Right cardiac atrium (tissue), 5 donors: ENCODE data around the gene DGCR2. TPM values are rescaled to one million over a fixed set of nuclear protein-coding genes. Genes with fewer than 3 reads are reported as not detected.
"Not testable (repeated sequence)": the region's sequence is repeated elsewhere in the genome, so short reads cannot be mapped to it uniquely, and the experiment has no call there.

ENCODE experiments used
- ATAC-seq, 2 donors: fragments of 200-7000 bp; cut with Tn5 transposase; one replicate each; pipeline versions ENCODE4 v1.8.0 to v1.9.1; 2020; ENCODE audit warnings: moderate library complexity in 2 of 2, mild to moderate bottlenecking in 1 of 2
- DNase-seq, 3 donors: peaks; one replicate each; pipeline ENCODE4 v3.0.0-alpha.2; 2020
- H3K27ac ChIP-seq: one replicate; pipeline ENCODE4 v1.5.1; 2013; ENCODE audit warnings: mild to moderate bottlenecking, low read length, control low read depth, moderate library complexity
- H3K27me3 ChIP-seq: one replicate; pipeline ENCODE4 v1.6.1; 2013; ENCODE audit not compliant: control insufficient read depth, insufficient read depth
- H3K4me1 ChIP-seq: one replicate; pipeline ENCODE4 v1.6.1; 2013; ENCODE audit warnings: low read length; ENCODE audit not compliant: control insufficient read depth, insufficient read depth
- H3K4me3 ChIP-seq: one replicate; pipeline ENCODE4 v1.5.1; 2013; ENCODE audit warnings: low read length, control low read depth
- H3K9me3 ChIP-seq: one replicate; pipeline ENCODE4 v1.6.1; 2013; ENCODE audit warnings: low read length; ENCODE audit not compliant: control insufficient read depth
- WGBS: extraction: QIAGEN DNeasy Blood & Tissue Kit; methylation state at CpG from one replicate; pipeline ENCODE4 v1.1.7; 2013; 5-methylcytosine and 5-hydroxymethylcytosine counted together
- intact Hi-C, 4 donors: fragments of 100-400 bp; cut with DNase I; formaldehyde crosslinking; loops; one replicate each; pipeline versions ENCODE4 v1.11.0 to v1.14.0; 2022 to 2023
- polyA plus RNA-seq: library from polyadenylated mRNA; stranded (reverse); fragments of 200-250 nt; gene quantifications from one replicate; pipeline ENCODE4 v1.2.3, GENCODE V29; 2013
- total RNA-seq, 4 donors: library from RNA; stranded (reverse); fragmentation: NEBNext Ultra II Directional; extraction: Animal tissue kit (Norgen Biotek cat#: 25700); gene quantifications; one replicate each; pipeline ENCODE4 v1.2.1, GENCODE V29; 2021
- donor health status: healthy with polysubstance abuse.
- donor health status: DM: no; HTN: yes; CAD: no.
- donor health status: DM: no; HTN: no; CAD: no.
- donor health status: DM: no; HTN: yes; CAD: no; lungs with severe emphysema.
- donor health status: DM: yes; HTN: yes; CAD: no.

The DGCR2 gene
- total and polyA plus RNA-seq, 5 donors, result 28.9 to 38.8 (median 34.9) TPM

- no peaks in the 10 kb centered on the region for H3K27me3 ChIP-seq
- no peak for ATAC-seq
- intact Hi-C loops, result no loop called here
- 84% methylated on average over 17 of the region's 17 CpGs for WGBS
- H3K4me1 ChIP-seq, result no peaks in the 10 kb centered on the region
- H3K9me3 ChIP-seq, result no peaks in the 10 kb centered on the region
- no peak overlapping the region for H3K4me3 ChIP-seq
- DNase-seq, result no peak
- H3K27ac ChIP-seq, result no peak overlapping the region
Measured at GRCh38 chr22:19037282-19038163, 84.7 kb downstream of the DGCR2 start.

- H3K4me3 ChIP-seq, result no peak overlapping the region
- no peak overlapping the region for H3K27ac ChIP-seq
- no peaks in the 10 kb centered on the region for H3K9me3 ChIP-seq
- WGBS, result 86% methylated on average over 17 of the region's 17 CpGs
- intact Hi-C loops, result no loop called here
- ATAC-seq, result no peak
- no peaks in the 10 kb centered on the region for H3K27me3 ChIP-seq
- no peaks in the 10 kb centered on the region for H3K4me1 ChIP-seq
- DNase-seq, result peak in 1 of 3 donors; percentile 37
Measured at GRCh38 chr22:19036523-19037273, 85.5 kb downstream of the DGCR2 start.

- WGBS, result 79% methylated on average over 4 of the region's 4 CpGs
- intact Hi-C loops, result no loop called here
Measured at GRCh38 chr22:19036229-19036522, 86.0 kb downstream of the DGCR2 start.

GRCh38 chr22:19035474-19036228 lies 86.6 kb downstream of the DGCR2 start:
- peak in 1 of 3 donors; percentile 43 for DNase-seq
- Histone ChIP-seq H3K9me3 (no peaks in the 10 kb centered on the region), H3K27ac (no peak overlapping the region), H3K4me3 (no peak overlapping the region), H3K27me3 (no peaks in the 10 kb centered on the region), H3K4me1 (no peaks in the 10 kb centered on the region)
- intact Hi-C loops, result no loop called here
- WGBS, result 35% methylated on average over 14 of the region's 14 CpGs
- peak; percentile 7 to 15 for ATAC-seq

More at GRCh38 chr22:19036229-19036522, 86.0 kb downstream of the DGCR2 start:
- H3K27me3 ChIP-seq, result no peaks in the 10 kb centered on the region
- H3K27ac ChIP-seq, result no peak overlapping the region
- DNase-seq (no peak), ATAC-seq (no peak)
- no peaks in the 10 kb centered on the region for H3K4me1 ChIP-seq
- no peaks in the 10 kb centered on the region for H3K9me3 ChIP-seq
- no peak overlapping the region for H3K4me3 ChIP-seq

- H3K27ac ChIP-seq, DNase-seq, intact Hi-C loops, H3K4me3 ChIP-seq, H3K4me1 ChIP-seq, H3K9me3 ChIP-seq, H3K27me3 ChIP-seq, ATAC-seq: not testable (repeated sequence)
- WGBS, result 33% methylated on average over 6 of the region's 6 CpGs
Measured at GRCh38 chr22:19035126-19035473, 87.1 kb downstream of the DGCR2 start.

- H3K27ac ChIP-seq, H3K4me3 ChIP-seq, H3K4me1 ChIP-seq, ATAC-seq, H3K9me3 ChIP-seq, H3K27me3 ChIP-seq, intact Hi-C loops: not testable (repeated sequence)
- 68% methylated on average over 11 of the region's 12 CpGs for WGBS
- DNase-seq, result peak in 1 of 3 donors; percentile 43
Measured at GRCh38 chr22:19034724-19035120, 87.5 kb downstream of the DGCR2 start.

GRCh38 chr22:19034031-19034723 lies 88.0 kb downstream of the DGCR2 start:
- H3K4me3 ChIP-seq, intact Hi-C loops, H3K27me3 ChIP-seq, H3K9me3 ChIP-seq, H3K4me1 ChIP-seq, DNase-seq, H3K27ac ChIP-seq, ATAC-seq: not testable (repeated sequence)
- 82% methylated on average over 5 of the region's 6 CpGs for WGBS

- H3K27me3 ChIP-seq, ATAC-seq, H3K9me3 ChIP-seq, intact Hi-C loops, DNase-seq, H3K4me1 ChIP-seq, H3K4me3 ChIP-seq, H3K27ac ChIP-seq: not testable (repeated sequence)
- 67% methylated on average over 5 of the region's 5 CpGs for WGBS
Measured at GRCh38 chr22:19033568-19033905, 88.7 kb downstream of the DGCR2 start.

DNA sequence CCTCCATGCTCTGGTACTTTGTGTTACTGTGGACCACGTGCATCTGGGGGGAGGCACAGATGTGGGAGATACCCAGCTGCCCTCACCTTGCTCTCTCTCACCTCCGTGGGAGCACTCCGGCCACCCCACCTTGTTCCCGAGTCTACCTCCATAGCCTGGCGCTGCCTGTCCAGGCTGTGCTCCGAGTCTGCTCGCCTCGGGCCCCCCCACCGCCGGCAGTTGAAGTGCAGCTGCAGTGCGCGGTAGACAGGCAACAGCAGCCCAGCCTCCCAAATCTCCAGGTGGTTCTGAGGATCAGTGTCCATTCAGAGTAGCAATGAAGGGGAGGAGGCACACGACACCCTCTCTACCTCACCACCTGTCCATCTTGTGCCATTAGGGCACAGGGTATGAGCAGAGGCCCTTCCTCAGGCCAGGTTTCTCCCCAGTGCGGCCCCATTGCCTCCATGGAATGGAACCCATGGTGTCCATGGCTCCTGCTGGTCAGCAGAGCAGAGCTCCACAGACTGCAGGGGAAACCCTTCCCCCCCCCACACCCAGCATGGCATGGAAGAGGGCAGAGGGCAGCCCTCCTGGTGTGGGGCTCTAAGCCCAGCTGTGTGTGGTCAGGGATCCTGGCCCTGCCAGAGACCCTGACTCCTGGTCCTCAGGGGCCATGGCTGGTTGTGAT lies 89.2 kb downstream of the DGCR2 start:
- 75% methylated on average over 14 of the region's 14 CpGs for WGBS
- H3K9me3 ChIP-seq, intact Hi-C loops, ATAC-seq, H3K27ac ChIP-seq, DNase-seq, H3K4me3 ChIP-seq, H3K4me1 ChIP-seq, H3K27me3 ChIP-seq: not testable (repeated sequence)

DNA sequence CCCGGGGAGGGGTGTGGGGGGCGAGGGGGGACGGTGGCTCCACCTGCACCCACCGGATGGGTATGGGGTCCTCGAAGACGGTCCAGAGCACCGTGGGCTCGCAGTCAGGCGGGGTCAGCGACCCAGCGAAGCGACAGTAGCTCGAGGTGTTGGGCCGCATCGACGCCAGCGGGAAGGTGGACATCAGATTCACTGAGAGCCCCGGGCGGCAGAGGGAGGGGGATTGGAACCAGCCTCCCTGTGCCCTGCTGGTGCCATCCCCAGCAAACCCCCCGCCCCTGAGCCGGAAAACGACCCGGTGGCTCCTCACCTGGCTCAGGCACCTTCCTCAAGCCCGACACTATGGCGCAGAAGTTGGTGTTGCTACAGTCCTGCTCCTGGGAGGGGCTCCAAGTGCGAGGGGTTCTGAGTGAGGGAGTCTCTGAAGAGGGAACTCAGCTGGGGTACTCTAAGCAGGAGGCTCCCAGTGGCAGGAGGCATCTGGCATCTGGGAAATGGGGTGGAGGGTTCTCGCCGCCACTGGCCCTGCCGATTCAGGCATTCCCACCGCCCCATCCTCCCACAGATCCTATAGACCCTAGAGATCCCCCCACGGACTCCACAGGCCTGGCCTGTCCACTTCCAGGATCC lies 89.9 kb downstream of the DGCR2 start:
- H3K4me1 ChIP-seq, H3K4me3 ChIP-seq, DNase-seq, H3K27me3 ChIP-seq, ATAC-seq, H3K9me3 ChIP-seq, H3K27ac ChIP-seq, intact Hi-C loops: not testable (repeated sequence)
- WGBS, result 76% methylated on average over 24 of the region's 31 CpGs
